NOMO-1 treated with dmso at 0.1 percent for 144 hours (cell line): ENCODE measurements around the gene USP8.
"Not testable (repeated sequence)": the region's sequence is repeated elsewhere in the genome, so short reads cannot be mapped to it uniquely, and the experiment has no call there.

ENCODE experiments used
- DNase-seq: peaks from one replicate; lab custom pipeline; 2025; ENCODE audit not compliant: unreplicated experiment; lab: John Stamatoyannopoulos, UW

The USP8 gene

GRCh38 chr15:50424066-50424890, at the start of gene USP8:
Gene USP8, plus strand, starts transcription at chr15:50424405. Its CDS starts 14,669 bp downstream, at chr15:50439074.
- peak; percentile 98 for DNase-seq

DNA sequence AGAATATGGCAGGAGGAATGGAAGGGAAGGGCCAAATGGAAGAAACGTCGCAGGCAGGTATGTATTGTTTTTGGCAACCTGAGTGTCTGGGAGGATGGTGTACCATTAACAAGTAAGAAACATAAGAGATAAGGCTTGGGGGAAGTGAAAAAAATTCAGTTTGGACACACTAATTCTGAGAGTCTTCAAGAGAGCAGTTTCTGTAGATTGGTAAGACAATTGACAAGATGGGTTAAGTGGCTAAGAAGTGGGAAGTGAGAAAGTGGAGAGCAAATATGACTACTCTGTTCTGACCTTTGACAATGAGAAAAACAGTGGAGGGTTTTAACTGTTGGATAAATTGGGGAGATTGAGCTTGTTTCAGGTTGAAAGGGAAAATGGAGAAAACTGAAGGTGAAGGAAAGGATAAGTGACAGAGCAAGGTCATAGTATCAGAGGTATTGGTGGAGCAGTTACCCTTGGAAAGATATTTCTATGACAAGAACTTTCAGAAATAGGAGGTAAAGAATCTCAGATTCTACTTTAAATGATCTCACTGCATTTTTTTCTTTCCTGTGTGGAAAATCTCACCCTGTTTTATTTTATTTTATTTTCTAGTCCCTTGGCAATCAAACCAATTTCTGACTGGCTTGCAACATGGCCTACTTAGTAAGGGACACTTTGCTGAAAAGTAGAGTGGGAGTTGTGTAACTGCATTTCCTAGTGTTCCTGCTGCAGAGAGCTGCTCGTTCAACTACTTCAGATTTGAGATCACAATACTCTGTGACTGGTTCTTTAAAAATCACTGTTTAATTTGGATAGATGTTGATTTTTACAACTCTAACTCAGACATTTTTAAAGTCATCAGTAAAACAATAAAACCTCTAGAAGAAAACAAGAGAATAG, 46.1 kb upstream of the USP8 start:
- peak; percentile 53 for DNase-seq

DNA sequence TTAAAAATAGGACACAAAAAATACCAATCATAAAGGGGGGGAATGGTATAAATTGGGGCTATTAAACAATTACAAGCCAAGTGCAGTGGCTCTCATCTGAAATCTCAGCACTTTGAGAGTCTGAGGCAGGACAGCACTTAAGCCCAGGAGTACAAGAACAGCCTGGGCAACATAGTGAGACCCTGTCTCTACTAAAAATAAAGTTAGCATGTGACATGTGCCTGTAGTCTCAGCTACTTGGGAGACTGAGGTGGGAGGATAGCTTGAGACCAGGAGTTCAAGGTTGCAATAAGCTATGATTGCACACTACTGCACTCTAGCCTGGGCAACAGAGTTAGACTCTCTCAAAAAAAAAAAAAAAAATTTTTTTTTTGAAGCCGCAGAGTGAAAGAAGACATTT, 45.4 kb upstream of the USP8 start:
- DNase-seq: no peak

- not testable (repeated sequence) for DNase-seq
Observed at GRCh38 chr15:50379413-50379812, 44.8 kb upstream of the USP8 start.

DNA sequence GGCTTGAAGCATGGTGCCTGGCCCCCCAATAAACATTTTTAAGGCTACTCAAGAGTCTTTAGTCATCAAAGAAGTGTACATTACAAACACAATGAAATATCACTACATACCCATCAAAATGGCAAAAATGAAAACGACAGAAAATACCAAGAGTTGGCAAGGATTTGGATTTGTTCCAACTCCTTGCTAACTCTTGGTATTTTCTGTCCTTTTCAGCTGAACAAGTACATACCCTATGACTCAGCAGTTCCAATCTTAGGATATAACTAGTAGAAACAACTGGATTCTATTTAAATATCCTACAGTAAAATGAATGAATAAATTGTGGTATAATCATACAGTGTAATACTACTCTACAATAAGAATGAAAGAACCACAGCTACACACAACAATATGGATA, 44.1 kb upstream of the USP8 start:
- DNase-seq: no peak

GRCh38 chr15:50381438-50381837, 42.8 kb upstream of the USP8 start:
- no peak for DNase-seq

DNA sequence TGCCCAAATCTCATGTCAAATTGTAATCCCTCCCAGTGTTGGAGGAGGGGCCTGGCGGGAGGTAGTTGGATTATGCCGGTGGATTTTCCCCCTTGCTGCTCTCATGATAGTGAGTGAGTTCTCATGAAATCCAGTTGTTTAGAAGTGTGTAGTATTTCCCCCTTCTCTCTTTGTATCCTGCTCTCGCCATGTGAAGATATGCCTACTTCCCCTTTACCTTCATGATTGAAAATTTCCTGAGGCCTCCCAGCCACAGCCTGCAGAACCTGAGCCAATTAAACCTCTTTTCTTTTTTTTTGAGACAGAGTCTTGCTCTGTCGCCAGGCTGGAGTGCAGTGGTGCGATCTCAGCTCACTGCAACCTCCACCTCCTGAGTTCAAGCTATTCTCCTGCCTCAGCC, 41.8 kb upstream of the USP8 start:
- peak; percentile 46 for DNase-seq

DNA sequence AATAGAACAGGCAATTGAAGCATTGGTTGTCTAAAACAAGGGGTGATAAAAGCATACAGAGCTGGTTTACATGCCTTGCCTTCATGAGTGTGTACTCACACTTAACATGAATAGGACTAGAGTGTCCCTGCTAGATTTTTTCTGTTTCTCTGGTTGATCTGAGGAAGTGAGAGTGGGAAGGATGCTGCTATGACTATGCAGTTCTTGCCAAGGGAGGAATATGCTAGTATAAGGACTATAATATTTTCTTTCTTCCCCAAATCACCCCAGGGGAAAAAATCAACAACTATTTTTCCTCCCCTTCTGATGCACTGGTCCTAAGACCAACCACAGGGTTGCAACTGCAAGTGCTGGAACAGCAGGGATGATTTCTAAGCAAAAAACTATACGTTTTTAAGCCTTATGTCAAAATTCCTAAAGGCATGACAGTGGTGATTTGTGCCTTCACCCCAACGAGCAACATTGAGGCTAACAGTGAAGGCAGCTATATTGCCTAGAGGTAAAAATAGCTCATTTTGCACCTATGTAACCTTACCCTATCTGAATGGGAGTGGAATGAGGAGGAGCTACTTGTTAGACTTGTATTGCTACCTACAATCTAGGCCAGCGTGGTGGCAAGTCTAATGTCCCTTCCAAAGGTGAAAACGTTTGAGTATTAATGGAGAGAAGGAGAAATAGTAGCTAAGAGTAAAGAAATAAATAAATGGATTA, 33.5 kb upstream of the USP8 start:
- DNase-seq: peak; percentile 66

DNA sequence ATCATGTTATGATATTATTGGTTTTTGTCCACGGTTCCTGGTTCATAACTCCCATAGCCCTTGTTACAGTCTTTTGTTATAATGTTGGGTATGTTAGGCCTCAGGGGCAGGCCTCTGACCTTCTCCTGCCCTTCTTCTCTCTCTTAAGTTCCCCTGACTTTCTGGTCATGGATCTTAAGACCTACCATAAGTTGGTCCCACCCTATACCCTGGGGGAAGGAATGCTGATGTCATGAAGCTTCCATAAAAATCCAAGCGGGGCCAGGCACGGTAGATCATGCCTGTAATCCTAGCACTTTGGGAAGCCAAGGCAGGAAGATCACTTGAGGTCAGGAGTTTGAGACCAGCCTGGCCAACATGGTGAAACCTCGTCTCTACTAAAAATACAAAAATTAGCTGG, 32.6 kb upstream of the USP8 start:
- DNase-seq: not testable (repeated sequence)

DNA sequence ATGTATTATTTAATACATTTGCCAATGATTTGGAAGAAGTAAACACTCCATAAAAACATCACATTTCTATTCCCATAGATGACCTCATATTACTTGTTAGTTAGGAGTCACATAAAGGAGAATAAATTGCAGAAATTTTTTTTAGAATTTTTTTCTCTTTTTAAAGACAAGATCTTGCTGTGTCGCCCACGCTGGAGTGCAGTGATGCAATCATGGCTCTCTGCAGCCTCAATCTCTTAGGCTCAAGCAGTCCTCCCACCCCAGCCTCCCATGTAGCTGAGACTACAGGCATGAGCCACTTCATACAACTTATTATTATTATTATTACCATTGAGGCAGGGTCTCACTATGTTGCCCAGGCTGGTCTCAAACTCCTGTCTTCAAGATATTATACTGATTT, 12.3 kb upstream of the USP8 start:
- no peak for DNase-seq

GRCh38 chr15:50414624-50415023, 9.6 kb upstream of the USP8 start:
- no peak for DNase-seq

- DNase-seq: no peak
Observed at GRCh38 chr15:50415752-50416404, 8.3 kb upstream of the USP8 start.

GRCh38 chr15:50416890-50417289, 7.3 kb upstream of the USP8 start:
- no peak for DNase-seq

DNA sequence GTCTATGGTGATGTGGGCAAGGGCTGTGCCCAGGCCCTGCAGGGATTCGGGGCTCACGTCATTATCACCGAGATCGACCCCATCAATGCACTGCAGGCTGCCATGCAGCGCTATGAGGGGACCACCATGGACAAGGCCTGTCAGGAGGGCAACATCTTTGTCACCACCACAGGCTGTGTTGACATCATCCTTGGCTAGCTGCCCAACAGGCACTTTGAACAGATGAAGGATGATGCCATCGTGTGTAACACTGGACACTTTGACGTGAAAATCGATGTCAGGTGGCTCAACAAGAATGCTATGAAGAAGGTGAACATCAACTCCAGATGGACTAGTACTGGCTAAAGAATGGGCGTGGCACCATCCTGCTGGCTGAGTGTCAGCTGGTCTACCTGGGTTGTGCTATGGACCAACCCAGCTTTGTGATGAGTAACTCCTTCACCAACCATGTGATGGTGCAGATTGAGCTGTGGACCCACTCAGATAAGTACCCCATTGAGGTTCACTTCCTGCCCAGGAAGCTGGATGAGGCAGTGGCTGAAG, 6.1 kb upstream of the USP8 start:
- DNase-seq: no peak

GRCh38 chr15:50425219-50425618, 1.0 kb downstream of the USP8 start:
- no peak for DNase-seq

DNA sequence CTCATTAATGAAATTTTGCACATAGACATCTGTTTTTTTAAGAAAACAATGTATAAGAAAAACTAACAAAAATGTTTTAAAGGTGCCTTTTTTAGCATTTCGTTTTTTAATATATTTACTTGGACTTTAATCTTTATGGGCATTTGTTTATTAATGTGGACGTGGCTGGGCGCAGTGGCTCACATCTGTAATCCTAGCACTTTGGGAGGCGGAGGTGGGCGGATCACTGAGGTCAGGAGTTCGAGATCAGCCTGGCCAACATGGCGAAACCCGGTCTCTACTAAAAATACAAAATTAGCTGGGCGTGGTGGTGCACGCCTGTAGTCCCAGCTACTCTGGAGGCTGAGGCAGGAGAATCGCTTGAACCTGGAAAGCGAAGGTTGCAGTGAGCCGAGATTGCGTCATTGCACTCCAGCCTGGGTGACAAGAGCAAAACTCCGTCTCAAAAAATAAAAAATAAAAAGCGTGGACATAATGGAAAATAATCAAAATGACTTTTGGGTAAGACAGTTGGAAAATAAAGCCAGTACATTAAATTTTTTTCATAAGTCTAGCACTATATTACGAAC, 1.6 kb downstream of the USP8 start:
- DNase-seq: not testable (repeated sequence)

DNA sequence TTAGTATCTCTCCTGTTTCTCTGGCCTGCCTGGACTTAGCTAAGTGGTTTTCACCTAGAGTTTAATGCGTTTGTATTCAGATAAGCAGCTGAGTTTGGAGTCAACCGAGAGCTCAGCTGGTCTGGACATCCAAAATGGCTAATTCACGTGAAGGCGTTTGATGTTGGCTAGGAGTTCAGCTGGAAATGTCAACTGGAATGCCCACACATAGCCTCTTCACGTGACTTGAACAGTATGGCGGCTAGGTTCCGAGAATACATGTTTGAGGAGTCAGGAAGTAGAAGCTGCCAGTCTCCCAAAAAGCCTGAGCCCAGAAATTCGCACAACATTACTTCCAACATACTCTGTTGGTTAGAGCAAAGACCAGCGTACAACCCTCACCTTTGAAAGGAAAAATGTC, 2.2 kb downstream of the USP8 start:
- no peak for DNase-seq

- no peak for DNase-seq
Observed at GRCh38 chr15:50431204-50431603, 7.0 kb downstream of the USP8 start.

DNA sequence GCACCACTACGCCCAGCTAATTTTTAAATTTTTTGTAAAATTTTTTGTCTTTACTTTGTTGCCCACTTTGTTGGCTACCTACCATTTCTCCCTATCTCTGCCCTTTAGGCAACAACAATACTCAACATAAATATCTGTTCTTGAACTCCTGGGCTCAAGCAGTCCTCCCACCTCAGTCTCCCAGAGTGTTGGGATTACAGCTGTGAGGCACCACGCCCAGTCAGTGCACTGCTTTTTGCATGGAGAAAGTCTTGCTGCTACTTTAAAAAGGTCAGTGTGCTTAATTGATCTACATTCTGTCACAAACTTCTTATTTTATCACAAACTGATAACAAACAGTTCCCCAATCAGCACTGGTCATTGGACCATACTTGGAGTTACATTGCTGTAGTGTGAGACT, 8.0 kb downstream of the USP8 start:
- DNase-seq: no peak

DNA sequence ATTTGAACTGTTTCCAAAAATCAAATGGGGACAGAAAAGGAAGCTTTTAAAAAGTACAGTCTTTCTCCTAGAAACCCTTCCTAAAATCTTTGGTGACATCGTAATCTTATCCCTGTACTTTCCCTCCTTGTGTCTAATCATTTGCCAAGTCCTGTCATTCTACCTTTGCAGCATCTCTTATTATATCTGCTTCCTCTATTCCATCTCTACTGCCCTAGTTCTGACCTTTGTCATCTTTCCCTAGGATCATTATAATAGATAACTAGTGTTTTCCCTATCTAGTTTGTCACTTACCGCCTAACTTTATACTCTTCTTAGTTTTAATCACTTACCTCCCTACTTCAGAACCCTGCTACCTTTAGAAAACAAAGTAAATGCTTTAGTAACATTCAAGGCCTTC, 11.6 kb downstream of the USP8 start:
- DNase-seq: no peak
